K562 (cell line): Measurements from ENCODE around the gene PELI2. TPM values are rescaled to one million over a fixed set of nuclear protein-coding genes. Genes with fewer than 3 reads are reported as not detected.

Experiments used
- ATAC-seq: fragments of 200-7000 bp; cut with Tn5 transposase; 3 replicates; pipeline ENCODE4 v1.9.1; 2020; ENCODE audit warnings: moderate library complexity
- BruUV-seq: library from RNA; stranded (reverse); fragments of 400-500 nt; replicated peaks from 2 replicates; lab custom pipeline; 2021; lab: Mats Ljungman, UMichigan
- CTCF ChIA-PET: fragments of 300-600 bp; formaldehyde crosslinking; extraction: SDS; loops from one replicate; lab custom pipeline; 2021; ENCODE audit warnings: low intra/inter-chr PET ratio; lab: Yijun Ruan, JAX
- POLR2A ChIA-PET: fragments of 300-600, 350-650 bp; sonication (Branson Sonifier 250); formaldehyde crosslinking; extraction: SDS; loops from one replicate; lab custom pipeline; 2021; ENCODE audit warnings: antibody characterized with exemption, inconsistent platforms; lab: Yijun Ruan, JAX
- DNase-seq, 4 experiments: peaks; one replicate each; pipeline versions ENCODE4 v3.0.0 to v3.0.0-alpha.2; 2011 to 2018; ENCODE audit warnings: low spot score in 3 of 4, mixed read lengths in 3 of 4; ENCODE audit errors: extremely low read depth in 1 of 4
- FAIRE-seq: peaks from 2 replicates; lab custom pipeline; 2011; peaks lifted over from hg19 to GRCh38; lab: Jason Lieb, UNC
- H2AFZ ChIP-seq: 2 replicates; pipeline ENCODE4 v1.6.0; 2011; ENCODE audit warnings: low read depth, low read length, control low read depth, inconsistent platforms
- H3K27ac ChIP-seq: fragments of 200-600 bp; 3 replicates; pipeline ENCODE4 v1.8.0; 2011; ENCODE audit warnings: low read depth, mild to moderate bottlenecking, control low read depth, inconsistent platforms, low read length, moderate library complexity, mixed read lengths; ENCODE audit errors: extremely low read depth
- H3K27me3 ChIP-seq, 2 experiments: fragments of 300-600 bp in 1 of 2; 2 replicates in 1 of 2; 3 replicates in 1 of 2; pipeline versions ENCODE4 v1.6.0 to v1.8.0; 2011; ENCODE audit warnings: inconsistent platforms in 2 of 2, low read length in 2 of 2, mild to moderate bottlenecking in 1 of 2, mixed read lengths in 1 of 2, moderate library complexity in 1 of 2; ENCODE audit not compliant: control insufficient read depth in 2 of 2, insufficient read depth in 2 of 2
- H3K36me3 ChIP-seq: fragments of 300-600 bp; 3 replicates; pipeline ENCODE4 v1.8.0; 2011; ENCODE audit warnings: mild to moderate bottlenecking, low read length, inconsistent platforms; ENCODE audit not compliant: control insufficient read depth, insufficient read depth
- H3K4me1 ChIP-seq, 2 experiments: fragments of 200-600 bp in 1 of 2; replicated peaks in 1 of 2; 2 replicates in 1 of 2; 3 replicates in 1 of 2; pipeline versions ENCODE4 v1.5.1 to v1.8.0; 2011; ENCODE audit warnings: inconsistent platforms in 2 of 2, low read length in 2 of 2, mild to moderate bottlenecking in 1 of 2, mixed read lengths in 1 of 2, moderate library complexity in 1 of 2; ENCODE audit not compliant: control insufficient read depth in 2 of 2, insufficient read depth in 2 of 2
- H3K4me2 ChIP-seq: 2 replicates; pipeline ENCODE4 v1.6.1; 2011; ENCODE audit warnings: low read length, control low read depth, inconsistent platforms, mixed read lengths; ENCODE audit not compliant: insufficient read depth
- H3K4me3 ChIP-seq: fragments of 200-600 bp; sonication (generic), shearing (Covaris generic); 2 replicates; pipeline ENCODE4 v1.5.1; 2016; ENCODE audit warnings: control low read depth, inconsistent platforms
- H3K79me2 ChIP-seq: fragments of 200-600 bp; 3 replicates; pipeline ENCODE4 v1.8.0; 2011; ENCODE audit warnings: low read length, inconsistent platforms; ENCODE audit not compliant: control insufficient read depth, insufficient read depth
- H3K9ac ChIP-seq, 2 experiments: 2 replicates each; pipeline versions ENCODE4 v1.6.0 to v1.6.1; 2011; ENCODE audit warnings: low read depth in 2 of 2, low read length in 2 of 2, control low read depth in 1 of 2, inconsistent platforms in 1 of 2, mild to moderate bottlenecking in 1 of 2, mixed read lengths in 1 of 2; ENCODE audit not compliant: insufficient read depth in 1 of 2
- H3K9me1 ChIP-seq: one replicate; pipeline ENCODE4 v1.6.0; 2011; ENCODE audit warnings: inconsistent platforms, mild to moderate bottlenecking, low read length, moderate library complexity; ENCODE audit not compliant: control insufficient read depth, insufficient read depth
- H3K9me3 ChIP-seq: replicated peaks from 2 replicates; pipeline ENCODE4 v1.5.1; 2011; ENCODE audit warnings: low read depth, low read length, inconsistent platforms; ENCODE audit not compliant: control insufficient read depth, insufficient read depth
- H4K20me1 ChIP-seq: replicated peaks from 2 replicates; pipeline ENCODE4 v1.6.1; 2011; ENCODE audit warnings: low read length, inconsistent platforms, mixed read lengths; ENCODE audit not compliant: control insufficient read depth, insufficient read depth
- BCOR ChIP-seq: fragments of 450-650 bp; IDR thresholded peaks from 2 replicates; pipeline ENCODE4 v1.6.1; 2016
- BRD9 ChIP-seq: fragments of 450-650 bp; IDR thresholded peaks from 2 replicates; pipeline ENCODE4 v1.6.1; 2018; ENCODE audit warnings: low read depth; ENCODE audit not compliant: partially characterized antibody
- CXXC5 ChIP-seq: fragments of 250-450 bp; sonication (Bioruptor Pico); IDR thresholded peaks from 2 replicates; pipeline ENCODE4 v1.8.0; 2022; ENCODE audit warnings: inconsistent platforms, mild to moderate bottlenecking, moderate library complexity
- E2F3 ChIP-seq: fragments of 250-450 bp; sonication (Bioruptor Pico); IDR thresholded peaks from 2 replicates; pipeline ENCODE4 v1.4.0; 2020; ENCODE audit warnings: mild to moderate bottlenecking
- FOXJ2 ChIP-seq: fragments of 200-800 bp; sonication (Bioruptor generic); IDR thresholded peaks from 2 replicates; pipeline ENCODE4 v1.6.1; 2016; ENCODE audit warnings: missing genetic modification characterization, missing compliant biosample characterization
- KLF10 ChIP-seq: fragments of 250-450 bp; sonication (Bioruptor Pico); IDR thresholded peaks from 2 replicates; pipeline ENCODE4 v1.6.1; 2021; ENCODE audit warnings: matching md5 sums
- MAFF ChIP-seq: IDR thresholded peaks from 2 replicates; pipeline ENCODE4 v1.6.1; 2012; ENCODE audit warnings: low read length, improper control_type of control experiment
- NFATC3 ChIP-seq: fragments of 450-650 bp; IDR thresholded peaks from 2 replicates; pipeline ENCODE4 v1.6.1; 2017; ENCODE audit warnings: mild to moderate bottlenecking
- NFYB ChIP-seq: IDR thresholded peaks from 2 replicates; pipeline ENCODE4 v1.6.1; 2011; ENCODE audit warnings: mild to moderate bottlenecking, moderate library complexity; ENCODE audit not compliant: insufficient read length; ENCODE audit errors: extremely low read depth
- RCOR1 ChIP-seq, 2 experiments: IDR thresholded peaks; 2 replicates each; pipeline ENCODE4 v1.6.1; 2012; ENCODE audit warnings: low read depth in 2 of 2, low read length in 2 of 2, borderline replicate concordance in 1 of 2, improper control_type of control experiment in 1 of 2
- SIN3B ChIP-seq: fragments of 450-650 bp; IDR thresholded peaks from 2 replicates; pipeline ENCODE4 v1.6.1; 2017; ENCODE audit warnings: low read depth, mild to moderate bottlenecking, moderate library complexity
- YBX1 ChIP-seq: fragments of 450-650 bp; IDR thresholded peaks from 2 replicates; pipeline ENCODE4 v1.7.1; 2016; ENCODE audit warnings: mild to moderate bottlenecking
- ZBTB17 ChIP-seq: fragments of 450-650 bp; formaldehyde crosslinking; IDR thresholded peaks from 2 replicates; pipeline ENCODE4 v1.4.0; 2020; ENCODE audit warnings: mild to moderate bottlenecking
- ZNF347 ChIP-seq: fragments of 450-650 bp; formaldehyde crosslinking; IDR thresholded peaks from 2 replicates; pipeline ENCODE4 v1.4.0; 2020; ENCODE audit warnings: low read depth, mild to moderate bottlenecking, moderate library complexity
- ZNF354B ChIP-seq: fragments of 250-450 bp; sonication (Bioruptor Pico); IDR thresholded peaks from 2 replicates; pipeline ENCODE4 v1.4.0; 2020
- WGBS: fragments of 100-300 bp; shearing (Covaris generic); methylation state at CpG from one replicate; pipeline ENCODE4 v1.1.6; 2016; ENCODE audit warnings: low coverage, mixed read lengths; ENCODE audit not compliant: insufficient coverage; ENCODE audit errors: missing lambda C conversion rate; 5-methylcytosine and 5-hydroxymethylcytosine counted together
- in situ Hi-C: fragments of 300-500 bp; cut with MboI; formaldehyde crosslinking; loops from 4 replicates; pipeline ENCODE4 v1.15.0; 2018; ENCODE audit warnings: inconsistent platforms, mixed read lengths
- intact Hi-C: fragments of 100-400 bp; cut with micrococcal nuclease; formaldehyde crosslinking; loops from 2 replicates; pipeline ENCODE4 v1.14.2; 2022
- polyA plus RNA-seq, 8 experiments: library from polyadenylated mRNA; depleted of rRNA in 4 of 8; stranded (reverse) in 5 of 8; unstranded in 3 of 8; fragments of >200 nt; fragmentation: Nextera tagmentation in 2 of 8; fragmentation: Illumina TruSeq in 1 of 8; extraction: Ambion mirVana in 2 of 8; extraction: Trizol in 1 of 8; gene quantifications; 2 replicates each; pipeline versions ENCODE4 v1.2.1 to v1.2.3, GENCODE V29; 2011 to 2014; ENCODE audit warnings: inconsistent platforms in 1 of 8, missing spikeins in 1 of 8
- total RNA-seq, 7 experiments: library from RNA; depleted of rRNA in 6 of 7; stranded (reverse); fragments of >200 nt in 6 of 7; fragmentation: Illumina TruSeq in 2 of 7; extraction: Trizol in 2 of 7; gene quantifications; 2 replicates each; pipeline versions ENCODE4 v1.2.1 to v1.2.3, GENCODE V29; 2011 to 2021; ENCODE audit warnings: low replicate concordance in 1 of 7
- TF ChIP-seq, protein P1 (sequence below): fragments of 250-450 bp; sonication (Bioruptor Pico); IDR thresholded peaks from 2 replicates; pipeline ENCODE4 v1.4.0; 2020; ENCODE audit warnings: mild to moderate bottlenecking
- TF ChIP-seq, protein P2 (sequence below): fragments of 450-650 bp; IDR thresholded peaks from one replicate; pipeline ENCODE4 v1.6.1; 2018; ENCODE audit warnings: mild to moderate bottlenecking, moderate library complexity; ENCODE audit not compliant: partially characterized antibody
- TF ChIP-seq, protein P3 (sequence below), 2 experiments: fragments of 200-800 bp in 1 of 2; sonication (Bioruptor generic) in 1 of 2; sonication (generic) in 1 of 2; formaldehyde crosslinking in 1 of 2; IDR thresholded peaks in 1 of 2; conservative IDR thresholded peaks in 1 of 2; 2 replicates each; pipeline versions ENCODE4 v1.5.0 to v1.6.1; 2016 to 2020; ENCODE audit warnings: missing compliant biosample characterization in 1 of 2, missing genetic modification characterization in 1 of 2, missing genetic modification reagents in 1 of 2

The PELI2 gene
- total and polyA plus RNA-seq, 9 of the 15 experiments (the other 6 are each of a cell fraction or from before 2014, with no cell fraction given): 0.20 to 1.5 (median 0.44) TPM

DNA sequence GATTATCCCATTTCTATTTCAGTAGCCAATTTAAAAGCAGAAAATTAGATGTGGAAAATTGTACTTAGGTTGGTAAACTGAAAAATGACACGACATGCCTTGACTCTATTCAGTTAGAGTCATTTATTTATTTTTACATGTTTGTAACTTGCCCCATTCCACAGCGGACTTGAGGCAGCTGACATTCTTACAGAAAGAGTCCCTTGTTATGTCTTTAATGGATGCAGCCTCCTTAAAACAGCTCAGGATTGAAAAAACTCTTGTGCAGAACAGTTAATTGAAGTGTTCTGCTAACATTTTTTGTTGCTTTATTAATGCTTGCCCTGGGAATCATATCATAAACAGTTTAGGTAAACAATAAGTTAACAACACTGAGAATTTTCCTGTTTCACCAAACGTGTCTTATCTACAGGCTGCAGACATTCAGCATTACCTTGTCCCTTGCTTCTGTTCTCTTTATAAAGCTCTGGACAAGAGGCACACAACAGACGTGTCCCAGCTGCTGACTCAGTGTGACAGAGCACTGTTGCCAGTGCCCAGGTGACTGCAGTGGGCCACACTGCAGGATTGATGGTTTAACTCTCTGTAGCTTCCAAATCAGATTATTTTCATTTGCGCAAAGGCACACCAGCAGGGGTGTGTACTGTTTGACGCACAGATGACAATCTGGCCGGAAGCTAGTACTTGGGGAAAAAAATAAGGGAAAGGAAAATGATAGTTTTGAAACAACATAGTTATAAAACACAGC lies 101.6 kb downstream of the PELI2 start:
- H3K9me3 ChIP-seq: no peaks in the 10 kb centered on the region
- no TSS peak for BruUV-seq
- ATAC-seq: peak; percentile 92
- H3K4me2 ChIP-seq: peak overlapping the region; percentile 29
- peak; percentile 42 to 89 (median 62) for DNase-seq
- H3K79me2 ChIP-seq: no peaks in the 10 kb centered on the region
- ChIA-PET CTCF (no interaction called here), POLR2A (interaction anchor here (0.8 to 1.6 kb wide), 4 partner anchors 11 to 28 kb away, joined by 3 to 6 read pairs (median 4); no protein-coding TSS in a partner anchor)
- FAIRE-seq: peak; percentile 87
- H3K4me1 ChIP-seq: peaks cover 11 to 47% of the 10 kb centered on the region in 2 experiments; a peak in 4 of 5 replicates
- in situ Hi-C loops: no loop called here
- no peak overlapping the region for H3K4me3 ChIP-seq
- H3K9me1 ChIP-seq: no peaks in the 10 kb centered on the region
- no peaks in the 10 kb centered on the region for H3K27me3 ChIP-seq
- H4K20me1 ChIP-seq: no peaks in the 10 kb centered on the region
- peak overlapping the region in 1 of 2 experiments; percentile 53; a peak in 2 of 4 replicates for H3K9ac ChIP-seq
- 3% methylated on average over 6 of the region's 7 CpGs for WGBS
- peak overlapping the region; percentile 82 for H3K27ac ChIP-seq
- H2AFZ ChIP-seq: peak overlapping the region; percentile 70
- intact Hi-C loops: loop anchor here (10.0 kb wide), 2 partner anchors 105 to 115 kb away; partner anchors contain the start of gene PELI2
- H3K36me3 ChIP-seq: no peaks in the 10 kb centered on the region
- TF ChIP-seq MAFF (peak; percentile 89), ZBTB17 (CRISPR knock-in tag) (0 out of 2 replicates have a peak, but pooled peaks have one; percentile 37), BRD9 (peak; percentile 58), SIN3B (no peak), BCOR (peak; percentile 58), ZNF347 (no peak), KLF10 (CRISPR knock-in tag) (no peak), NFYB (no peak), ZNF354B (CRISPR knock-in tag) (no peak), FOXJ2 (tag) (peak; percentile 47; the same call in 1 of the 2 replicates), E2F3 (CRISPR knock-in tag) (no peak), YBX1 (no peak), CXXC5 (CRISPR knock-in tag) (peak; percentile 78), RCOR1 (IDR thresholded peaks at IDR 0.05; ENCODE audit: borderline replicate concordance in 1 of 2, low read depth in 2 of 2, low read length in 2 of 2) (peak; percentile 38 to 86; a peak in 2 of 4 replicates), NFATC3 (peak; percentile 83)
- TF ChIP-seq, protein P1, sequence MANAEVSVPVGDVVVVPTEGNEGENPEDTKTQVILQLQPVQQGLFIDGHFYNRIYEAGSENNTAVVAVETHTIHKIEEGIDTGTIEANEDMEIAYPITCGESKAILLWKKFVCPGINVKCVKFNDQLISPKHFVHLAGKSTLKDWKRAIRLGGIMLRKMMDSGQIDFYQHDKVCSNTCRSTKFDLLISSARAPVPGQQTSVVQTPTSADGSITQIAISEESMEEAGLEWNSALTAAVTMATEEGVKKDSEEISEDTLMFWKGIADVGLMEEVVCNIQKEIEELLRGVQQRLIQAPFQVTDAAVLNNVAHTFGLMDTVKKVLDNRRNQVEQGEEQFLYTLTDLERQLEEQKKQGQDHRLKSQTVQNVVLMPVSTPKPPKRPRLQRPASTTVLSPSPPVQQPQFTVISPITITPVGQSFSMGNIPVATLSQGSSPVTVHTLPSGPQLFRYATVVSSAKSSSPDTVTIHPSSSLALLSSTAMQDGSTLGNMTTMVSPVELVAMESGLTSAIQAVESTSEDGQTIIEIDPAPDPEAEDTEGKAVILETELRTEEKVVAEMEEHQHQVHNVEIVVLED (CRISPR knock-in tag): no peak
- TF ChIP-seq, protein P2, sequence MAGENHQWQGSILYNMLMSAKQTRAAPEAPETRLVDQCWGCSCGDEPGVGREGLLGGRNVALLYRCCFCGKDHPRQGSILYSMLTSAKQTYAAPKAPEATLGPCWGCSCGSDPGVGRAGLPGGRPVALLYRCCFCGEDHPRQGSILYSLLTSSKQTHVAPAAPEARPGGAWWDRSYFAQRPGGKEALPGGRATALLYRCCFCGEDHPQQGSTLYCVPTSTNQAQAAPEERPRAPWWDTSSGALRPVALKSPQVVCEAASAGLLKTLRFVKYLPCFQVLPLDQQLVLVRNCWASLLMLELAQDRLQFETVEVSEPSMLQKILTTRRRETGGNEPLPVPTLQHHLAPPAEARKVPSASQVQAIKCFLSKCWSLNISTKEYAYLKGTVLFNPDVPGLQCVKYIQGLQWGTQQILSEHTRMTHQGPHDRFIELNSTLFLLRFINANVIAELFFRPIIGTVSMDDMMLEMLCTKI: no peak
- TF ChIP-seq, protein P3, sequence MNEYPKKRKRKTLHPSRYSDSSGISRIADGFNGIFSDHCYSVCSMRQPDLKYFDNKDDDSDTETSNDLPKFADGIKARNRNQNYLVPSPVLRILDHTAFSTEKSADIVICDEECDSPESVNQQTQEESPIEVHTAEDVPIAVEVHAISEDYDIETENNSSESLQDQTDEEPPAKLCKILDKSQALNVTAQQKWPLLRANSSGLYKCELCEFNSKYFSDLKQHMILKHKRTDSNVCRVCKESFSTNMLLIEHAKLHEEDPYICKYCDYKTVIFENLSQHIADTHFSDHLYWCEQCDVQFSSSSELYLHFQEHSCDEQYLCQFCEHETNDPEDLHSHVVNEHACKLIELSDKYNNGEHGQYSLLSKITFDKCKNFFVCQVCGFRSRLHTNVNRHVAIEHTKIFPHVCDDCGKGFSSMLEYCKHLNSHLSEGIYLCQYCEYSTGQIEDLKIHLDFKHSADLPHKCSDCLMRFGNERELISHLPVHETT (CRISPR knock-in tag; conservative IDR thresholded peaks at IDR 0.05 in 1 of 2, IDR thresholded peaks at IDR 0.05 in 1 of 2): peak in 1 of 2 experiments; percentile 14; a peak in 1 of 4 replicates
